Measurements from ENCODE around the gene TRIM42. TPM values are rescaled to one million over a fixed set of nuclear protein-coding genes. Genes with fewer than 3 reads are reported as not detected.

The TRIM42 gene
- total RNA-seq, 2 experiments from 2014 or later, result not detected

GRCh38 chr3:140736863-140737460 is 59.1 kb downstream of the TRIM42 start:
- ATAC-seq, result no peak
- POLR2A ChIA-PET, result no interaction called here
- DNase-seq, result peak; percentile 33
- H3K27me3 Mint-ChIP-seq, result no peaks in the 10 kb centered on the region
- CTCF ChIA-PET, result no interaction called here
- peak; percentile 37 for TF ChIP-seq CTCF (IDR thresholded peaks at IDR 0.05)
- peaks cover 4% of the 10 kb centered on the region for H3K4me1 Mint-ChIP-seq (ENCODE audit: low read depth)
- H3K36me3 Mint-ChIP-seq (ENCODE audit: low read depth), result no peaks in the 10 kb centered on the region
- H3K4me3 Mint-ChIP-seq, result no peak overlapping the region
- no peak overlapping the region for H3K27ac Mint-ChIP-seq
- no peaks in the 10 kb centered on the region for H3K9me3 Mint-ChIP-seq
- intact Hi-C loops (cut with micrococcal nuclease), result no loop called here

GRCh38 chr3:140742116-140742515 is 64.3 kb downstream of the TRIM42 start:
- intact Hi-C loops (cut with micrococcal nuclease), result no loop called here
- ChIA-PET POLR2A (no interaction called here), CTCF (no interaction called here)
- no peak for DNase-seq
- ATAC-seq, result no peak
- Mint-ChIP-seq H3K36me3 (ENCODE audit: low read depth) (no peaks in the 10 kb centered on the region), H3K4me1 (ENCODE audit: low read depth) (no peaks in the 10 kb centered on the region), H3K9me3 (no peaks in the 10 kb centered on the region), H3K4me3 (no peak overlapping the region), H3K27ac (no peak overlapping the region), H3K27me3 (no peaks in the 10 kb centered on the region)
- no peak for TF ChIP-seq CTCF (IDR thresholded peaks at IDR 0.05)

GRCh38 chr3:140748171-140748570 is 70.3 kb downstream of the TRIM42 start:
- DNase-seq (no peak), ATAC-seq (no peak)
- ChIA-PET CTCF (no interaction called here), POLR2A (no interaction called here)
- H3K9me3 Mint-ChIP-seq, result no peaks in the 10 kb centered on the region
- TF ChIP-seq CTCF (IDR thresholded peaks at IDR 0.05), result no peak
- no peak overlapping the region for H3K4me3 Mint-ChIP-seq
- H3K4me1 Mint-ChIP-seq (ENCODE audit: low read depth), result no peaks in the 10 kb centered on the region
- no peak overlapping the region for H3K27ac Mint-ChIP-seq
- intact Hi-C loops (cut with micrococcal nuclease), result no loop called here
- H3K27me3 Mint-ChIP-seq, result no peaks in the 10 kb centered on the region
- H3K36me3 Mint-ChIP-seq (ENCODE audit: low read depth), result no peaks in the 10 kb centered on the region

GRCh38 chr3:140748903-140749302 is 71.0 kb downstream of the TRIM42 start:
- ATAC-seq (no peak), DNase-seq (no peak)
- no peaks in the 10 kb centered on the region for H3K4me1 Mint-ChIP-seq (ENCODE audit: low read depth)
- H3K36me3 Mint-ChIP-seq (ENCODE audit: low read depth), result no peaks in the 10 kb centered on the region
- POLR2A ChIA-PET, result no interaction called here
- H3K4me3 Mint-ChIP-seq, result no peak overlapping the region
- H3K9me3 Mint-ChIP-seq, result no peaks in the 10 kb centered on the region
- TF ChIP-seq CTCF (IDR thresholded peaks at IDR 0.05), result no peak
- no peaks in the 10 kb centered on the region for H3K27me3 Mint-ChIP-seq
- no peak overlapping the region for H3K27ac Mint-ChIP-seq
- intact Hi-C loops (cut with micrococcal nuclease), result no loop called here
- CTCF ChIA-PET, result no interaction called here

Measured in activated CD8-positive, alpha-beta T cell treated with anti-CD3 and anti-CD28 coated beads for 36 hours (primary cell).